ENCODE measurements around the gene FOS.

The FOS gene

DNA sequence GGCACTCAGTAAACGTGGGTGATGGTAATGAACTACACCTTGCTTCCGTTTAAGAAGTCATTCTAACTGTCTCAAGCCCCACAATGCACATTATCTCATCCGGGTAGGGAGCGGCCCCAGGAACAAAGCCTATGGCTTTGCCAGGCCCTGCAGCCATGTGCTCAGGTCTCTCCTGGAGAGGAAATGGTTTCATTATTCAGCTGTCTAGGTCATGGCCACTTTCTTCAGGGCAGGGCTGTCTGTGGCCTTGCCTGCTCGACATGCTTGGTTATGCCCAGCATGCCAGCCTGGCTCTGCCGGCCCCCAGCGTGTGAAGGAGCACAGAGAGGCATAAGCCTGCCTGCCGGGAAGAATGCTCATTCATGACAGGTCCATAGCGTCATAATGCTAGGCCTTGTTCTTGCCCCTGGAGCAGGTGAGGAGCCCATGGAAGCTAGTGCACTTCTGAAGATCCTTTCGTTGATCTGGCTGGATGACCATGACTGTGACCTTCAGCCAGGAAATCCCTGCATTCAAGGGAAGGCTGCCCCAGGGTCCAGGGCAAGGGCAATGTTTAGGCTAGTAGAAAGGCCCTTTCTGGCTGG is 26.3 kb upstream of the FOS start:
- DNase-seq = no peak

DNA sequence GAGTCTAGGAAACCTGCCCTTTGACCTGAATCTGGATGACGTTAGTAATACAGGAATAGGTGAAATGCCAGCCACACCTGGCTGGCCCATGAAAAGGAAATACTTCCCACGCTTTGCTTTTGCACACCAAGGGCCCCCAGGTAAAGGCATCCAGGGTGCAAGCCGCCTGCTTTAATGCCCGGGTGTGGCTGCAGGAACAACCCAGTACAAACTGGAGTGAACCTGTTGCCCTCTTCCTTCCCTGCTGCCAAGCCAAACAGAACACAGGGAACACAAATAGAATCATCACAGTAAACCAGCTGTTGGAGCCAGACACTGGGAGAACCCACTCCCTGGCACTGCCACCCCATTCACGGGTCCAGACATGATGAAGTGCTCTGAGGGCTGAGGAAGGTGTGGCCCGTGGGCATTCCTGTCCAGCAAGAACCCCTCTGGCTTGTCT is 24.2 kb upstream of the FOS start:
- no peak for DNase-seq

DNA sequence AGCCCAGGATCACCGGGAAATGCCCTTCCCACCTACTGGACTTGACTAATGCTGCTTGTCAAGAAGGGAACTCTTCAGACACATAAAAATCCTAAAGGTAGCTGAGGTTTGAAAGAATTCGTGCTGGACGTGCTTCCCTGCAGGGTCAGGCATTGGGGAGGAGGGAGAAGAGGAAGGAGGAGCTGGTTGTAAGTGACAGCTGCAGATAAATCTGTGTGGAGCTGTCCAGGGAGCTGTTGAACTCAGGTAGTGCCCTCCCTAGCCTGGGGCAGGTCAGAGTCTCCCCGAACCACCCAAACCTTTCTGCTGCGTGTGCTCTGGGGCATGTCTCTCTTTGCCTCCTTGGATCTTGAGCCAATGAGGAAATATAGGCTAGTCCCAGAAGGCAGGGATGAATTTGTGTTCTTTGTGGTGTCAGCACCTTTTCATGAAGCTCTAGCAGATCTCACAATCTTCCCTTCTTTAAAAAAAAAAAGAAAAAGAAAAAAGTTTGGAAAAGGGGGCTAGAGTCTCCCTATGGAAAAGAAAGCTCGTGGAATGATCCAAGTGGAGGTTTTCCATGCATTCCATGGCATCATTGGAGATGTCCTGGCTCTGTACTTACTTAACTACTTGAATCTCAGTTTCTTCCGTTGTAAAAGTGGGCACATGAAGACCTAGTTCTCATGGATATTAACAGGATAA is 23.6 kb upstream of the FOS start:
- no peak for DNase-seq

DNA sequence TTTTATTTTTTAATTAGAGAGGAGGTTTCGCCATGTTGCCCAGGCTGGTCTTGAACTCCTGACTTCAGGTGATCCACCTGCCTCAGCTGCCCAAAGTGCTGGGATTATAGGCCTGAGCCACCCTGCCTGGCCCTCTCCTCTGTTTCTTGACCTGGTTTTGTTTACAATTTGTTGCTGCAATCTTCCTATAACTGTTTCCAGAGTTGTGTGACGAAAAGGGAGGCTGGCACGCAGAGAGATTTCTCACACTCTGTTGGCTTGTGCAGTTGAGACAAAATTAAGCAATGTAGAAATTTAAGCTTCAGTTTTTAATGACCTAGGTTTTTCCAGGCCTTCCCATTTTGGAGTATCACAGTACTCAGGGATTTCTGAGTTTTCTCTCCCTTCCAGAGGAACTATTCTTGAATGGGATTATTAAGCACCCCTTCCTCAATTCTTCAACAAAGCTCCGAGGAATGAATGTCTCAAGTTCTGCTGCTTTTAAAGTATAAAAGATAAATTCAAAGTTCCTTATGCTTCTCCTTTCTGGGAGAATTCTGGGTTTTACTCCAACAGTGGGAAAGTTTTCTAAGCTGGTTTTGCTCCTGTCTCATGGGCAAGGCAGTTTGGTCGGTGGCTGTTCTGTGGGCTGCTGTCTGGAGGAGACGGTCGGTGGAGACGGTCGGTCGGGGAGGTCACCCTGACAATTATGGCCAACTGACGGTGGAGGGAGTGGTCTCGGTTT is 20.4 kb upstream of the FOS start:
- no peak for DNase-seq

DNA sequence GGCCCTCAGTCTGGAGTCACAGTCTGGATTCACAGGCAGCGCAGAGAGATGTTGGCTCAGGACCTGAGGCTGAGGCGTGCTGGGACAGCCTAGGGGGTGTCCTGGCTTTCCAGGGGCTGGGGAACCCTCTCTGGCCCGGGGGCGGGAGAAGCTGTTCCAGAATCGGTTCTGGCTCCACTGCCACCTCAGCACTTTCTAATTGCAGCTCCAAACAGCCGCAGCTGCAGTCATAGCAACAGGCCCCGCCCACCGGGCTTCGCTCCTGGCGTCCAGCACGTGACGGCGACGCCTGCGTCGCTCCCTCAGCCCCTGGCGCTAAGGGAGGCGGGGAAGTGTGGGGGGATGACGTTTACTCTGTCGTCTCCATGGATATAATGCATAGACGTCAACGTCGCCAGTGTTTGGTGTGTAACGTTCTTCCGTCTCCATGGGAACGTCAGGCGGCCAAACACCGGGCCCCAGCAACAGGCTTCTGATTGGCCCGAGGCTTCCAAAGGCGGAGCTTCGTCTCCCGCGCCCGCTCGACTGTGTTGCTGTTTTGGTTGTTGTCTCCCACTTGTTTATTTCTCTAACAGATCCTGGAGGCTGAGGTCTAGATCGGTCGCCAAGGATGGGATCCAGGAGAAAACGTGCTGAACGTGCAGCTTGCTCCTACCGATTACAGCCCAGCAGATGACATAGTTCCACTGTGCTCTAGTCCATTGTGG is 19.7 kb upstream of the FOS start:
- peak; percentile 80 for DNase-seq

GRCh38 chr14:75259510-75259855 is 19.1 kb upstream of the FOS start:
- DNase-seq = no peak

DNA sequence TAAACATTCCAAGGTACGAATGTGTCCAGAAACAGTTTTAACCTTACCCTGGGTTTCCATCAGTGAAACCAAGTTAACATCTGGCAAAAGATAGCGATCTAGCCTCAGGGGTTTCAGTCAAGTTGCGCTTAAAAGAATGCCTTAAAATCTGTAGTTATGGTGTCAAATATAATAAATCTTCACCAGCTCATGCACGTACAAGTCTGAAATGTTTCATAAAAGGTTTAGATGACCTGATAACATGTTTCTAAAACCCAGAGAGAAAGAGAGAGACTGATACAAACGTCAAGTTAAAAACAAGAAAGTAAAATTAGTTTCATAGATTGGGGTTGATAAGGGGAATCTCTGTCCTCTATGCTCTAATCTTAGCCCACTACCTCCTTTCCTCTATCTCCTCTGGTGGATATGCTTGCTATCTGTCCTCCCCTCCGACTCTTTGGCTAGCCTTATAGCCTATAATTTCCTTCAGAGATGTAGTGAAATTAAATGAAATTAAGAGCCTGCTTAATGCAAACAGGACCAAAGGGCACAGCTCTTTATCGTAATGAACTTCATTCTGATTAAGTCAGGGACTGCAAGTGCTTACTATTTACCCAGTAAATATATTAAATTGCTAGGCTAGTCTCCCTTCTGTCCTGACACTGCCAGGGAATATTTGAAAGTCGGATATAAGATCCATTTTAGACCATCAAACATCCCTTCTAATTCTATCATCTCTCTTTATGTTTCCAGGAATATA is 18.4 kb upstream of the FOS start:
- DNase-seq = no peak

GRCh38 chr14:75261820-75262219 is 16.8 kb upstream of the FOS start:
- no peak for DNase-seq

- no peak for DNase-seq
Measured at GRCh38 chr14:75262641-75263040, 16.0 kb upstream of the FOS start.

DNA sequence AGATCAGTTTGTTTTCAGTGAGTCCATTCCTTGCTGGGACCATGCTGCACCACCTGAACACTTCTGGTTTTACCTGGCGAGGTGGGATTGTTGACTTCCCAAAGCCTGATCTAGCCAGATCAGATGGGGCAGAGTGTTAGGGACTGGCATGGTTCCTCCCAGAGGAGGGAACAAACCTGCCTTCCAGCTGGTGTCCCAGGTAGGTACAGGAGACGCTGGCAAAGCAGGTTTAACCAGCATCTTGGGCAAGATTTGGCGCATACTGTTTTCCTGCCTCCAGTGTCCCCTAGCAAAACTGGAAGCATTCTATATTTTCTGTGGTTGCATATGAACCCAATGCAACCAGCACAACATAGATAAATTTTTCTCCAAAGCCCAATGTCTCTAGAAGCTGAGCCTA is 14.6 kb upstream of the FOS start:
- no peak for DNase-seq

DNA sequence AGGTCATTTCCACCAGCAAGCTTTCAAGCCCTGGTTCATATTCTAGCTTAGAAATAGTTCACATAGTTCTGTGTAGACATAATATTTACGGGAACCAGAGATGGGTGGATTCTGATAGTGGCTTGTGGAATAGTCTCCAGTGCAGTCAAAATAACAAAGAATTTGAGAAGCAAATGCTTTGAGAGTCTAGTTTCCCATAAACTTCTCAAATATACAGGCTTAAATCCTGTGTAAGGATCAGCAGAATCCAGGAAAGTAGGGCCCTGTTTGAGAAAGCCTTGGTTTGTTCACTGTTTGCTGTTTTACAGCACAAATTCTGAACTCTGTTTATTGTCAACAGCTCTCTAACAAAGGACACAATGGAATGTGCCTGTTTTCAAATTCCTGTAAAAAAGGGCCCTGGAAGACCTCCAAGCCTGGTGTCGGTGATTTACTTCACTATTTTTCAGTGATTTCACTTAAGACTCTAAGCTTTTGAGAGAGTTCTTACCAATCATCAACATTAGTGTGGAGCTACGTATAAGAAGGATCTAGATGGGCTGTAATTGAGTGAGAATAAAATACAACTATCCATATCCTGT is 11.4 kb upstream of the FOS start:
- no peak for DNase-seq

DNA sequence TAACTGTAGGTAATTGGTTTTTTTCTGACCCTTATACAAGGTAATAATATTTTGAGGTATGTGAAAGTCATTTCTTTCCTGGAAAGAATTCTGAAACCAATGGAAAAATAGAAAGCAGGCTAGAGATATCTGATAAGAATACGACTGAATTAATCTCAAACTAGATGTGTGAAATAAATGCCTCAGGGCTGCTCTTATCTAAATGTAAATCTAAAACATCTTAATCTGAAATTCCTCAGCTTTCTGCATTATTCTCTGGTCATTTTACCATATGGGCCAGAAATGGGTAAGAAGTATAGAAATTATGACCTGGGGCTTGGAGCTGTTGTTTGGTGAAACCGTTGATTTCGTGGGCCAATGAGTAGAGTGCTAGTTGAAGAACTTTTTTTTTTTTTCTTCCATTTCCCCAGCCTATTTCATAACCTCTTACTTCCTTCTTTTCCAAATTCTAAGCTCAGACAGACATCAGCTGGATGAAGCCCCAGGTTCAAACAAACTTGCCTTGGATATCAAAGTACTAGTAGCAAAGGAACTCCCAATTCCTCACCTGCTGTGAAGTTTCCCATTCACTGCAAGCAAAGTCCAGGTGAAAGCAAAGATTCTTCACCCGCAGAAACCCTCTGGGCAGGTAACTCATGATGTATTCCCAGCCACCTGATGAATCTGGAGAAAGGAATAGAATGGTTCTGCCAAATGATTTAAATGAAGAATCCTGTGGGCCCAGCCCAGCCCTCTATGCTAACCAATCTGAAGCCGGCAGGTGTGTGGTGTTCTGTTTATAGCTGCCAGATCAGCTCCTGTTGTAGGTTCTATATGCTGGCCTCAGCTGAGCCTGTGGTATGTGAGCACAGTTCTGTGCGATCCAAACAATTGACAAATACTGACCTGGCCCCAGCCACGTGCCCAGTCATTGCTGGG is 9.7 kb upstream of the FOS start:
- DNase-seq = no peak

- no peak for DNase-seq
Measured at GRCh38 chr14:75271514-75271913, 7.1 kb upstream of the FOS start.

GRCh38 chr14:75273272-75274049 is 5.2 kb upstream of the FOS start:
- no peak for DNase-seq

DNA sequence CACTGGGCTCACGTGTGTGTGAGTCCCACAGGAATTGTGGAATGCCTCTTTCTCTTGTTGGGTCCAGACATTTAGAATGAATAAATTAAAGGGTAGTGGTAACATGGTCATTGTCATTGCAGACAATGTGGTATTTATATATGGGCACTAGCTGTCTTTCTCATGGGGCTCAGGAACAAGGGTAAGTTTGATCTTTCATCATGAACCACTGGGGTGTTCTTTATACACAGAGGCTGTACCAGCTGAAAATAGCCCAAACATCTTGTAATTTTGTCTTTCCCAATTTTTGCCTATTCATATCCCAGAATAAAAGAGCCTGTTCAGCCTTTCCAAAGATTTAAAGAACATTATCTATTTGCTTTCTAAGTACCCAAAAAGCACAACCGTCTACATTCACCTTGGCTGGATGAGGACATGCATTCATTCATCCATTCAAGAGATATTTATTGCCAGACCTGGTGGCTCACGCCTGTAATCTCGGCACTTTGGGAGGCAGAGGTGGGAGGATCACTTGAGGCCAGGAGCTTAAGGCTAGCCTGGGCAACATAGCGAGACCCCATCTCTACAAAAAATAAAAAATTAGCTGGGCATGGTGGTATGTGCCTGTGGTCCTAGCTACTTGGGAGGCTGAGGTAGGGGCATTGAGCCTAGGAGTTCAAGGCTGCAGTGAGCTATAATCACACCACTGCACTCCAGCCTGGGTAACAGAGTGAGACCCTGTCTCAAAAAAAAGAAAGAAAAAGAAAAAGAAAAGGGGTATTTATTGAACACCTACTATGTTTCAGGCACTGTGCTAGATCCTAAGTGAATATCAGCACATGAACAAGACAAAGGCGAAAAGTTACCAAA is 4.4 kb upstream of the FOS start:
- DNase-seq = no peak

DNA sequence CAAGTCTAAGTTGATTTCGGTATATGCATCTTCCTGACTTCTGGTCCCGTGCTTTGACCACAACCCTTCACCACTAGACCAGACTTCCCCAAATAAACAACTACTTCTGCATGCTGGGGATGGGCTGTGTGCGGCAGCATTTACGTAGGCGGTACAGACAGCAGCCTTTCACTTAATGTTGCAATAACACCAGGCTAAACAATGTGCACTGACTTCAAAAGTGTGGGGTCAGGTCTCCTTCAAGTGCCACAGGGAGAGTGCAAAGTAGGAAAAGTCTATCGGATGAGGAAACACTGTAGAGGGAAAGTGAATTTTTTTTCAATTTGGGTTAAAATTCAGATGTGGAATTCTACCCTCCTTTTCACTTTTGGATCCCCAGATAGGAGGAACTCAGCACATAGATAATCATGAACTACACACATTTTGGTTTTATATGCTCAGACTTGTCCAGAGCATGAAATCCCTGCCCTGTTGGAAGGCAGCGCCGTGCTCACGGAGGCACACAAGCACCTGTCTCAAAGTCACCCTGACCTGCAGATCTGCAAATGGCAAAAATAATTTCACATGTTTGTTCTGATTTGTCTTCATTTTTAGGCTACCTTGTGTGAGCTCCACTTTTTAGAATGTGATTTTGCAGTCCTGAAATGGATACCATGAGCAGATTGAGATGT is 3.6 kb upstream of the FOS start:
- DNase-seq = no peak

DNA sequence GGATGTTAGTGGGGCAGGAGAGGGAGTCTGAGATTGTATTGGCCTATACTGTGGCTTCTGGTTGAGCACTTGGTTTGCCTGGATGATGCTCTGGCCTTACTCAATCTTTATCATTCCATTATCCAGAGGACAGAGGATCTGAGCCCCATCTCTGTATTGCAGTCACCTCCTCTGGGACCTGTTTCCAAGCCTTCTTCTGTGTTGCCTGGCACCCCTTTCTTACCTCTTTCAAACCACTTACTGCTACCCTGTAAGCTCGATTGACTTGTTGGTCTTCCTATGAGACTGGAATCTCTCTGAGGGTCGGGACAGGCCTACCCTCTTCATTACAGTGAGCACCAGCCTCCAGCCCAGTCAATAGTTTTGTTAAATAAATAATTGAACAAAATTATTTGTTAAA is 3.0 kb upstream of the FOS start:
- DNase-seq = no peak

GRCh38 chr14:75277008-75277814 is 1.4 kb upstream of the FOS start:
- peak; percentile 19 for DNase-seq

Data from GOT3 (cell line).